HepG2 (cell line): Measurements from ENCODE around the gene OR1F1. TPM values are rescaled to one million over a fixed set of nuclear protein-coding genes. Genes with fewer than 3 reads are reported as not detected.

Source experiments
- ATAC-seq: fragments of 200-7000 bp; cut with Tn5 transposase; 3 replicates; pipeline ENCODE4 v1.9.1; 2020; ENCODE audit warnings: mild to moderate bottlenecking, moderate library complexity
- BruUV-seq: library from RNA; stranded (reverse); fragments of 400-500 nt; replicated peaks from 2 replicates; lab custom pipeline; 2021; lab: Mats Ljungman, UMichigan
- CTCF ChIA-PET: fragments of 300-600 bp; formaldehyde crosslinking; extraction: SDS; loops from one replicate; lab custom pipeline; 2021; ENCODE audit warnings: low total read pairs, inconsistent platforms, low intra/inter-chr PET ratio; lab: Yijun Ruan, JAX
- POLR2A ChIA-PET: fragments of 350-600 bp; sonication (Branson Sonifier 250); formaldehyde crosslinking; loops from one replicate; lab custom pipeline; 2020; ENCODE audit warnings: antibody characterized with exemption, inconsistent platforms; lab: Yijun Ruan, JAX
- DNase-seq: peaks from one replicate; pipeline ENCODE4 v3.0.0-alpha.2; 2015; ENCODE audit warnings: low spot score
- FAIRE-seq: peaks from 3 replicates; lab custom pipeline; 2011; peaks lifted over from hg19 to GRCh38; lab: Jason Lieb, UNC
- H2AFZ ChIP-seq: one replicate; pipeline ENCODE4 v1.6.1; 2011; ENCODE audit warnings: low read length, inconsistent platforms
- H3K27ac ChIP-seq: fragments of 300-600 bp; 3 replicates; pipeline ENCODE4 v1.8.0; 2011; ENCODE audit warnings: mixed run types, mild to moderate bottlenecking, mixed read lengths, low read length, inconsistent platforms; ENCODE audit not compliant: insufficient read depth; ENCODE audit errors: extremely low read length
- H3K27me3 ChIP-seq, 2 experiments: fragments of 200-600 bp in 1 of 2; 2 replicates in 1 of 2; 3 replicates in 1 of 2; pipeline versions ENCODE4 v1.6.0 to v1.8.0; 2011; ENCODE audit warnings: low read length in 2 of 2, mild to moderate bottlenecking in 2 of 2, moderate library complexity in 2 of 2, inconsistent platforms in 1 of 2; ENCODE audit not compliant: insufficient read depth in 2 of 2, control insufficient read depth in 1 of 2
- H3K36me3 ChIP-seq, 2 experiments: fragments of 200-600 bp in 1 of 2; replicated peaks in 1 of 2; 2 replicates in 1 of 2; 3 replicates in 1 of 2; pipeline versions ENCODE4 v1.5.1 to v1.8.0; 2011; ENCODE audit warnings: low read length in 2 of 2, inconsistent platforms in 1 of 2; ENCODE audit not compliant: insufficient read depth in 2 of 2, control insufficient read depth in 1 of 2
- H3K4me1 ChIP-seq: 2 replicates; pipeline ENCODE4 v1.5.1; 2012; ENCODE audit warnings: low read length, inconsistent platforms; ENCODE audit not compliant: insufficient read depth
- H3K4me2 ChIP-seq: 2 replicates; pipeline ENCODE4 v1.6.0; 2011; ENCODE audit warnings: low read depth, low read length, inconsistent platforms
- H3K4me3 ChIP-seq, 3 experiments: fragments of 200-600 bp in 1 of 3; sonication (generic), shearing (Covaris generic) in 1 of 3; replicated peaks in 1 of 3; 2 replicates each; pipeline ENCODE4 v1.5.1; 2011 to 2016; ENCODE audit warnings: low read length in 3 of 3, inconsistent platforms in 2 of 3, low read depth in 2 of 3, mild to moderate bottlenecking in 2 of 3, control low read depth in 1 of 3, mixed read lengths in 1 of 3; ENCODE audit not compliant: insufficient read depth in 1 of 3
- H3K79me2 ChIP-seq: one replicate; pipeline ENCODE4 v1.6.1; 2011; ENCODE audit warnings: low read length, inconsistent platforms; ENCODE audit not compliant: insufficient read depth
- H3K9ac ChIP-seq: 2 replicates; pipeline ENCODE4 v1.6.0; 2011; ENCODE audit warnings: mild to moderate bottlenecking, low read depth, low read length, inconsistent platforms; ENCODE audit not compliant: insufficient read depth
- H3K9me3 ChIP-seq: 2 replicates; pipeline ENCODE4 v1.5.1; 2012; ENCODE audit warnings: mild to moderate bottlenecking, low read length
- H4K20me1 ChIP-seq: 2 replicates; pipeline ENCODE4 v1.6.0; 2011; ENCODE audit warnings: inconsistent platforms, mild to moderate bottlenecking, low read length, moderate library complexity; ENCODE audit not compliant: insufficient read depth
- FOSL2 ChIP-seq: sonication (generic); formaldehyde crosslinking; IDR thresholded peaks from 2 replicates; pipeline ENCODE4 v1.4.0; 2020; ENCODE audit warnings: missing genetic modification reagents
- HNF4A ChIP-seq: sonication (generic); formaldehyde crosslinking; IDR thresholded peaks from 2 replicates; pipeline ENCODE4 v1.4.0; 2020; ENCODE audit warnings: missing genetic modification reagents
- NRL ChIP-seq: sonication (generic); formaldehyde crosslinking; IDR thresholded peaks from 2 replicates; pipeline ENCODE4 v1.5.0; 2020; ENCODE audit warnings: missing genetic modification reagents, mild to moderate bottlenecking, moderate library complexity, borderline replicate concordance
- PPARG ChIP-seq: conservative IDR thresholded peaks from 2 replicates; pipeline ENCODE4 v1.6.1; 2016; ENCODE audit warnings: missing biosample characterization, missing genetic modification reagents
- RBFOX2 ChIP-seq: fragments of 200-400 bp; formaldehyde crosslinking; IDR thresholded peaks from 2 replicates; pipeline ENCODE4 v1.6.1; 2017; ENCODE audit warnings: low read depth, mild to moderate bottlenecking, low read length
- RNF2 ChIP-seq: fragments of 450-650 bp; conservative IDR thresholded peaks from 2 replicates; pipeline ENCODE4 v1.6.1; 2016; ENCODE audit warnings: low read depth
- TBX2 ChIP-seq: sonication (generic); formaldehyde crosslinking; IDR thresholded peaks from 2 replicates; pipeline ENCODE4 v1.5.0; 2020; ENCODE audit warnings: missing genetic modification reagents, mild to moderate bottlenecking, borderline replicate concordance
- ZFYVE20 ChIP-seq: sonication (generic); formaldehyde crosslinking; IDR thresholded peaks from 2 replicates; pipeline ENCODE4 v1.8.0; 2023; ENCODE audit warnings: low read depth, mild to moderate bottlenecking, moderate library complexity, missing genetic modification reagents, borderline replicate concordance
- WGBS: methylation state at CpG from one replicate; pipeline ENCODE4 v1.1.6; 2017; ENCODE audit warnings: low lambda C conversion rate; 5-methylcytosine and 5-hydroxymethylcytosine counted together
- in situ Hi-C: cut with HindIII; loops from 2 replicates; pipeline ENCODE4 v1.10.0; 2017; ENCODE audit warnings: low pct_unique_long_range_greater_than_20kb; ENCODE audit not compliant: extremely low pct_ligation_motif_present
- intact Hi-C: fragments of 100-400 bp; cut with micrococcal nuclease; formaldehyde crosslinking; loops from one replicate; pipeline ENCODE4 v1.10.0; 2022; ENCODE audit not compliant: unreplicated experiment
- polyA plus RNA-seq, 8 experiments: library from polyadenylated mRNA; depleted of rRNA in 3 of 8; stranded (reverse) in 7 of 8; unstranded in 1 of 8; fragments of >200 nt; fragmentation: Illumina TruSeq in 4 of 8; extraction: Trizol in 4 of 8; gene quantifications; 2 replicates each; pipeline versions ENCODE4 v1.2.1 to v1.2.3, GENCODE V29; 2011 to 2016; ENCODE audit warnings: low read depth in 4 of 8, missing spikeins in 1 of 8, mixed read lengths in 1 of 8; ENCODE audit not compliant: insufficient read depth in 1 of 8
- total RNA-seq, 5 experiments: library from RNA; depleted of rRNA; stranded (reverse); fragments of >200 nt; fragmentation: Illumina TruSeq; extraction: Trizol; gene quantifications; 2 replicates each; pipeline ENCODE4 v1.2.3, GENCODE V29; 2016; ENCODE audit warnings: low read depth in 1 of 5
- TF ChIP-seq, protein P1 (sequence below): sonication (generic); formaldehyde crosslinking; IDR thresholded peaks from 2 replicates; pipeline ENCODE4 v1.9.0; 2021; ENCODE audit warnings: mild to moderate bottlenecking, missing genetic modification reagents

Gene OR1F1
- total and polyA plus RNA-seq, 2 of the 13 experiments (the other 11 are each of a cell fraction or from before 2014, with no cell fraction given), result 0.90 TPM; not detected in 1

DNA sequence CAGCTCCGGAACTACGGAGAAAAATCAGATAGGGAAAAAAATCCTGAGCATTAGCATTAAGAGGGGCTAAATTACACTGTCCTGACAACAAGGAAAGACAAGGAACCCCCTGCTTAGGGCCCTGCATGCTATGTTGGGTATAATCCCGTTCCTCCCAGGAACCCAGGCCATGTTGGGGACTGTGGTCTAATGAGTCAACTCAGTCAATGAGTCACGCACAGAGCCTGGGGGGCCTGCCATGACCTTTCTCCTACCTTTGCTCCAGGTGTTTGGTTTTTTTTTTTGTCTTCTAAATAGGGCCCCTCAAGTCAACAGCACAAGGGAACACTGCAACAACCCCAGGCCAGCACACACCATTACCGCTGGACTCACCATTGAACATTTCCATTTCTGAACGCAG, 55.9 kb downstream of the OR1F1 start:
- no peak overlapping the region for H3K4me2 ChIP-seq
- CTCF ChIA-PET, result no interaction called here
- ATAC-seq (no peak), DNase-seq (no peak), FAIRE-seq (no peak)
- POLR2A ChIA-PET, result no interaction called here
- H3K36me3 ChIP-seq, result no peaks in the 10 kb centered on the region
- H2AFZ ChIP-seq, result no peak overlapping the region
- in situ Hi-C loops, result no loop called here
- H3K27ac ChIP-seq, result no peak overlapping the region
- no peaks in the 10 kb centered on the region for H3K79me2 ChIP-seq
- no peaks in the 10 kb centered on the region for H4K20me1 ChIP-seq
- H3K27me3 ChIP-seq, result peaks cover 3 to 50% of the 10 kb centered on the region in 2 experiments
- H3K9ac ChIP-seq, result no peak overlapping the region
- intact Hi-C loops, result no loop called here
- no peaks in the 10 kb centered on the region for H3K9me3 ChIP-seq
- peaks cover 45% of the 10 kb centered on the region for H3K4me1 ChIP-seq
- TF ChIP-seq RBFOX2 (no peak), PPARG (CRISPR knock-in tag) (0 out of 2 replicates have a peak, but pooled peaks have one; percentile 24), FOSL2 (CRISPR knock-in tag) (peak; percentile 70), NRL (no peak), RNF2 (no peak), TBX2 (CRISPR knock-in tag) (no peak), ZFYVE20 (CRISPR knock-in tag) (no peak), HNF4A (CRISPR knock-in tag) (no peak)
- TF ChIP-seq, protein P1, sequence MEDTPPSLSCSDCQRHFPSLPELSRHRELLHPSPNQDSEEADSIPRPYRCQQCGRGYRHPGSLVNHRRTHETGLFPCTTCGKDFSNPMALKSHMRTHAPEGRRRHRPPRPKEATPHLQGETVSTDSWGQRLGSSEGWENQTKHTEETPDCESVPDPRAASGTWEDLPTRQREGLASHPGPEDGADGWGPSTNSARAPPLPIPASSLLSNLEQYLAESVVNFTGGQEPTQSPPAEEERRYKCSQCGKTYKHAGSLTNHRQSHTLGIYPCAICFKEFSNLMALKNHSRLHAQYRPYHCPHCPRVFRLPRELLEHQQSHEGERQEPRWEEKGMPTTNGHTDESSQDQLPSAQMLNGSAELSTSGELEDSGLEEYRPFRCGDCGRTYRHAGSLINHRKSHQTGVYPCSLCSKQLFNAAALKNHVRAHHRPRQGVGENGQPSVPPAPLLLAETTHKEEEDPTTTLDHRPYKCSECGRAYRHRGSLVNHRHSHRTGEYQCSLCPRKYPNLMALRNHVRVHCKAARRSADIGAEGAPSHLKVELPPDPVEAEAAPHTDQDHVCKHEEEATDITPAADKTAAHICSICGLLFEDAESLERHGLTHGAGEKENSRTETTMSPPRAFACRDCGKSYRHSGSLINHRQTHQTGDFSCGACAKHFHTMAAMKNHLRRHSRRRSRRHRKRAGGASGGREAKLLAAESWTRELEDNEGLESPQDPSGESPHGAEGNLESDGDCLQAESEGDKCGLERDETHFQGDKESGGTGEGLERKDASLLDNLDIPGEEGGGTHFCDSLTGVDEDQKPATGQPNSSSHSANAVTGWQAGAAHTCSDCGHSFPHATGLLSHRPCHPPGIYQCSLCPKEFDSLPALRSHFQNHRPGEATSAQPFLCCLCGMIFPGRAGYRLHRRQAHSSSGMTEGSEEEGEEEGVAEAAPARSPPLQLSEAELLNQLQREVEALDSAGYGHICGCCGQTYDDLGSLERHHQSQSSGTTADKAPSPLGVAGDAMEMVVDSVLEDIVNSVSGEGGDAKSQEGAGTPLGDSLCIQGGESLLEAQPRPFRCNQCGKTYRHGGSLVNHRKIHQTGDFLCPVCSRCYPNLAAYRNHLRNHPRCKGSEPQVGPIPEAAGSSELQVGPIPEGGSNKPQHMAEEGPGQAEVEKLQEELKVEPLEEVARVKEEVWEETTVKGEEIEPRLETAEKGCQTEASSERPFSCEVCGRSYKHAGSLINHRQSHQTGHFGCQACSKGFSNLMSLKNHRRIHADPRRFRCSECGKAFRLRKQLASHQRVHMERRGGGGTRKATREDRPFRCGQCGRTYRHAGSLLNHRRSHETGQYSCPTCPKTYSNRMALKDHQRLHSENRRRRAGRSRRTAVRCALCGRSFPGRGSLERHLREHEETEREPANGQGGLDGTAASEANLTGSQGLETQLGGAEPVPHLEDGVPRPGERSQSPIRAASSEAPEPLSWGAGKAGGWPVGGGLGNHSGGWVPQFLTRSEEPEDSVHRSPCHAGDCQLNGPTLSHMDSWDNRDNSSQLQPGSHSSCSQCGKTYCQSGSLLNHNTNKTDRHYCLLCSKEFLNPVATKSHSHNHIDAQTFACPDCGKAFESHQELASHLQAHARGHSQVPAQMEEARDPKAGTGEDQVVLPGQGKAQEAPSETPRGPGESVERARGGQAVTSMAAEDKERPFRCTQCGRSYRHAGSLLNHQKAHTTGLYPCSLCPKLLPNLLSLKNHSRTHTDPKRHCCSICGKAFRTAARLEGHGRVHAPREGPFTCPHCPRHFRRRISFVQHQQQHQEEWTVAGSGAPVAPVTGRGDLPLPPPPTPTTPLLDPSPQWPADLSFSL (CRISPR knock-in tag), result no peak
- H3K4me3 ChIP-seq, result no peak overlapping the region
- BruUV-seq, result no TSS peak
- 36% methylated on average over 6 of the region's 6 CpGs for WGBS
